Kidney (tissue), 14 donors: ENCODE data around the gene CENPU. TPM values are rescaled to one million over a fixed set of nuclear protein-coding genes. Genes with fewer than 3 reads are reported as not detected.

Experiments
- DNase-seq, 5 donors: peaks; one replicate each; pipeline ENCODE4 v3.0.0-alpha.2; 2013 to 2020
- FAIRE-seq: peaks from 2 replicates; lab custom pipeline; 2012; peaks lifted over from hg19 to GRCh38; lab: Jason Lieb, UNC
- H3K27ac ChIP-seq, 2 donors: one replicate each; pipeline ENCODE4 v1.7.0; 2013; ENCODE audit warnings: low read depth in 2 of 2, low read length in 2 of 2, inconsistent platforms in 1 of 2
- H3K27me3 ChIP-seq: one replicate; pipeline ENCODE4 v1.7.1; 2013; ENCODE audit warnings: low read length, inconsistent platforms; ENCODE audit not compliant: control insufficient read depth, insufficient read depth
- H3K36me3 ChIP-seq, 3 donors: one replicate each; pipeline versions ENCODE4 v1.7.0 to v1.7.1; 2013; ENCODE audit warnings: low read length in 3 of 3, control low read depth in 1 of 3, inconsistent platforms in 1 of 3; ENCODE audit not compliant: insufficient read depth in 3 of 3, control insufficient read depth in 2 of 3
- H3K4me1 ChIP-seq, 3 donors: one replicate each; pipeline versions ENCODE4 v1.7.0 to v1.7.1; 2013; ENCODE audit warnings: low read length in 3 of 3, inconsistent platforms in 1 of 3, low read depth in 1 of 3; ENCODE audit not compliant: control insufficient read depth in 2 of 3, insufficient read depth in 2 of 3
- H3K4me3 ChIP-seq, 3 donors: one replicate each; pipeline versions ENCODE4 v1.7.0 to v1.8.1; 2013; ENCODE audit warnings: low read length in 3 of 3, control low read depth in 1 of 3, inconsistent platforms in 1 of 3
- H3K9ac ChIP-seq, 3 donors: one replicate each; pipeline versions ENCODE4 v1.7.0 to v1.7.1; 2013; ENCODE audit warnings: low read length in 3 of 3, control low read depth in 1 of 3, inconsistent platforms in 1 of 3
- H3K9me3 ChIP-seq, 3 donors: one replicate each; pipeline versions ENCODE4 v1.7.0 to v1.7.1; 2013; ENCODE audit warnings: low read length in 3 of 3, control low read depth in 1 of 3, inconsistent platforms in 1 of 3; ENCODE audit not compliant: control insufficient read depth in 2 of 3, insufficient read depth in 1 of 3
- CTCF ChIP-seq: IDR thresholded peaks from 3 replicates; pipeline ENCODE4 v1.5.1; 2012; ENCODE audit warnings: mild to moderate bottlenecking, moderate library complexity, borderline replicate concordance; ENCODE audit not compliant: insufficient read depth; ENCODE audit errors: extremely low read depth
- intact Hi-C: fragments of 100-400 bp; cut with DNase I; formaldehyde crosslinking; loops from one replicate; pipeline ENCODE4 v1.11.1; 2022
- polyA plus RNA-seq: library from polyadenylated mRNA; stranded (reverse); fragments of 350-450 nt; fragmentation: Illumina TruSeq; extraction: RNeasy Lipid Tissue Mini Kit (QIAGEN cat#74804); gene quantifications from one replicate; pipeline ENCODE4 v1.2.3, GENCODE V29; 2014; ENCODE audit warnings: low read depth, low replicate concordance; ENCODE audit not compliant: insufficient read depth
- total RNA-seq: library from RNA; stranded (reverse); fragmentation: NEBNext Ultra II Directional; extraction: Animal tissue kit (Norgen Biotek cat#: 25700); gene quantifications from one replicate; pipeline ENCODE4 v1.2.1, GENCODE V29; 2021
- donor health status: control.
- donor health status: control.
- donor health status: control.
- donor health status: control.
- donor health status: control.
- donor health status: DM: yes; HTN: yes; CAD: no.
- donor health status: Normal renal cell carcinoma (clear cell type).

CENPU gene
- total and polyA plus RNA-seq, 2 donors from 2014 or later, result 2.2 to 2.5 TPM

DNA sequence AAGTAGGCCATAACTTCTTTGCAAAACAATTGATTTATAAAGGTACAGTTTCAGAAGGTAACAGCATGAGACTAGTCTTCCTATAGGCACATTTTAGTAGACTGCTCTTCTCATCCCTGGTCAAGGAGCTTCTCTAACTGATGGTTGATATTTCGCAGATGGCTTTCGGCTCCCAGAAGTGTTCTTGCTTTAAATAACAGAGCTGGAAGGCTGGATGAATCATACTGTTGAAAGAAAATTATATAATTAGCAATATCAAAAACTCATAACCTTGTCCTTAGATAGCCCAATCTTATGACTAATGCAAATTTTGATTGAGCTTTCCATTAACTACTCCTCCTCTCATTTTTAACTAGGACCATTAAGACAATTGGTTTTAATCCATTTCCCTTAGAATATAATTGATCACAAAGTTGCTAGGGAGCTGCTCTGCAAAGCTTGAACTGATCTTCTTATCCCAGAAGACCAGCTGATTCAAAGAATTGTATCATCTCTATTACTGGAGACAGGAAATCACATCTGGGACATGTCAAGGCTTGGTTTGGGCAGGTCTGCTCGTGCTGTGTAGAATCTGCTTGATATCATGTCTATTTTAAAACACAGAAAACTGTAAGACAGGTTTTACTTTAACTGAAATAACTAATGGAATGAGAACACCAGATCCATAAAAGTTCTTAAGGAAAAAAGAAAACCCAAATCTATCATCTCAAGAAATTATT lies 38.6 kb downstream of the CENPU start:
- no peak overlapping the region for H3K4me3 ChIP-seq
- no peaks in the 10 kb centered on the region for H3K27me3 ChIP-seq
- FAIRE-seq (no peak), DNase-seq (no peak)
- intact Hi-C loops, result no loop called here
- no peak overlapping the region for H3K9ac ChIP-seq
- no peak overlapping the region for H3K27ac ChIP-seq
- no peaks in the 10 kb centered on the region for H3K4me1 ChIP-seq
- TF ChIP-seq CTCF, result no peak
- no peaks in the 10 kb centered on the region for H3K9me3 ChIP-seq
- peaks cover 0 to 15% (median 5%) of the 10 kb centered on the region in 3 donors for H3K36me3 ChIP-seq

GRCh38 chr4:184694412-184694956 lies 39.4 kb downstream of the CENPU start:
- Histone ChIP-seq H3K27ac (no peak overlapping the region), H3K4me1 (no peaks in the 10 kb centered on the region), H3K36me3 (peaks cover 0 to 15% (median 5%) of the 10 kb centered on the region in 3 donors), H3K9me3 (no peaks in the 10 kb centered on the region), H3K4me3 (no peak overlapping the region), H3K9ac (no peak overlapping the region), H3K27me3 (no peaks in the 10 kb centered on the region)
- DNase-seq (no peak), FAIRE-seq (no peak)
- no peak for TF ChIP-seq CTCF
- intact Hi-C loops, result no loop called here

DNA sequence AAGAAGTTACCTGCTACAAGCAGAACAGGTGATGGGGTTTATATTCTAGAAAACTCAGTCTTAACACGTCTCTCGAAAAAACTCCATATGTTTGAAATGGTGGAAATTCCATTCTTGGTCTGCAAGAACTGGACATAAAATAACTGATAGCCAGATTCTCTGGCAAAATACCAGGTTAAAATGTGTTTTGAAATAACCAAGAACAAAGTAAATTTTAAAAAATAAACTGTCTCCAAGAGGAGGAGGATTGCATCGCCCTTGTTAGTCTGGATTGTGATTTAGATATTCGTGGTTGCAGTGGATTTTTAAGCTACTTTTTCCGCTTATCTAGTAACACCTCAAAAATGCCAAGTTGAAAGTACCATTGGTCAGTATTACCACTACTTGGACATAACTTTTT lies 40.8 kb downstream of the CENPU start:
- no peak for FAIRE-seq
- no peak for DNase-seq

More for the DNA sequence above, 40.8 kb downstream of the CENPU start:
- TF ChIP-seq CTCF, result no peak
- intact Hi-C loops, result no loop called here
- Histone ChIP-seq H3K9me3 (no peaks in the 10 kb centered on the region), H3K4me1 (no peaks in the 10 kb centered on the region), H3K36me3 (peaks cover 0 to 15% (median 5%) of the 10 kb centered on the region in 3 donors), H3K9ac (no peak overlapping the region), H3K27ac (no peak overlapping the region), H3K4me3 (no peak overlapping the region), H3K27me3 (no peaks in the 10 kb centered on the region)
